SU-DHL-6 (cell line): ENCODE results near the gene IBA57.

ENCODE experiments used
- H2AFZ ChIP-seq: fragments of 200-600 bp; sonication (generic); 2 replicates; pipeline ENCODE4 v1.6.1; 2014; ENCODE audit warnings: low read depth, mild to moderate bottlenecking, moderate library complexity, mixed read lengths, antibody characterized with exemption, low read length; ENCODE audit not compliant: severe bottlenecking
- H3F3A ChIP-seq: fragments of 200-600 bp; shearing (Covaris generic); 2 replicates; pipeline ENCODE4 v1.6.0; 2016; ENCODE audit warnings: antibody characterized with exemption, mild to moderate bottlenecking; ENCODE audit not compliant: insufficient read depth
- H3K27ac ChIP-seq: fragments of 200-600 bp; sonication (generic); 2 replicates; pipeline ENCODE4 v1.5.1; 2016; ENCODE audit warnings: low read depth, mild to moderate bottlenecking, low read length, moderate library complexity, mixed read lengths
- H3K27me3 ChIP-seq: fragments of 200-600 bp; sonication (generic), shearing (Covaris generic); 2 replicates; pipeline ENCODE4 v1.6.0; 2014; ENCODE audit warnings: mild to moderate bottlenecking, low read length
- H3K36me3 ChIP-seq: fragments of 200-600 bp; sonication (generic); 2 replicates; pipeline ENCODE4 v1.6.1; 2014; ENCODE audit warnings: mild to moderate bottlenecking, low read length, mixed read lengths
- H3K4me2 ChIP-seq: fragments of 300-600, 200-600 bp; shearing (Covaris generic), sonication (generic); 2 replicates; pipeline ENCODE4 v1.6.0; 2014; ENCODE audit warnings: low read length, low read depth, mild to moderate bottlenecking; ENCODE audit not compliant: poor library complexity, severe bottlenecking
- H3K4me3 ChIP-seq: fragments of 200-600 bp; sonication (generic); 2 replicates; pipeline ENCODE4 v1.5.1; 2014; ENCODE audit warnings: antibody characterized with exemption, low read length, mild to moderate bottlenecking, mixed read lengths; ENCODE audit not compliant: insufficient read depth, poor library complexity, severe bottlenecking
- H3K79me2 ChIP-seq: fragments of 200-600 bp; sonication (generic); 2 replicates; pipeline ENCODE4 v1.6.1; 2014; ENCODE audit warnings: mild to moderate bottlenecking, low read length, moderate library complexity; ENCODE audit not compliant: insufficient read depth
- H3K9ac ChIP-seq: fragments of 200-600 bp; sonication (generic); 2 replicates; pipeline ENCODE4 v1.7.0; 2014; ENCODE audit warnings: mild to moderate bottlenecking, low read length
- H3K9me2 ChIP-seq: fragments of 200-600 bp; sonication (generic); replicated peaks from 2 replicates; pipeline ENCODE4 v1.6.1; 2014; ENCODE audit warnings: low read length; ENCODE audit not compliant: insufficient read depth
- H3K9me3 ChIP-seq: fragments of 200-600 bp; sonication (generic); 2 replicates; pipeline ENCODE4 v1.6.1; 2014; ENCODE audit warnings: low read length, mixed read lengths; ENCODE audit not compliant: insufficient read depth
- H4K20me1 ChIP-seq: fragments of 200-600 bp; sonication (generic); 2 replicates; pipeline ENCODE4 v1.6.1; 2014; ENCODE audit warnings: low read depth, mild to moderate bottlenecking, antibody characterized with exemption, low read length, moderate library complexity, mixed read lengths
- CTCF ChIP-seq: fragments of 200-600 bp; sonication (generic); IDR thresholded peaks from one replicate; pipeline ENCODE4 v1.5.1; 2017; ENCODE audit warnings: antibody characterized with exemption, mild to moderate bottlenecking, low read length, moderate library complexity; ENCODE audit not compliant: insufficient read depth, poor library complexity, severe bottlenecking
- EZH2phosphoT487 ChIP-seq: fragments of 200-600 bp; sonication (generic), shearing (Covaris generic); conservative IDR thresholded peaks from 2 replicates; pipeline ENCODE4 v1.6.1; 2018; ENCODE audit warnings: mild to moderate bottlenecking, antibody characterized with exemption, low read length, moderate library complexity, mixed read lengths

The IBA57 gene

GRCh38 chr1:228205526-228206436 lies 40.2 kb downstream of the IBA57 start:
- H3K9me2 ChIP-seq: no peaks in the 10 kb centered on the region
- H3K79me2 ChIP-seq: no peaks in the 10 kb centered on the region
- no peaks in the 10 kb centered on the region for H3K9me3 ChIP-seq
- H2AFZ ChIP-seq: no peak overlapping the region
- H3K27ac ChIP-seq: no peak overlapping the region
- no peaks in the 10 kb centered on the region for H3K36me3 ChIP-seq
- no peaks in the 10 kb centered on the region for H4K20me1 ChIP-seq
- H3F3A ChIP-seq: no peaks in the 10 kb centered on the region
- H3K27me3 ChIP-seq: no peaks in the 10 kb centered on the region
- H3K9ac ChIP-seq: no peak overlapping the region
- no peak overlapping the region for H3K4me3 ChIP-seq
- H3K4me2 ChIP-seq: no peak overlapping the region
- TF ChIP-seq CTCF (no peak), EZH2phosphoT487 (no peak)

- Histone ChIP-seq H3K27ac (no peak overlapping the region), H3K4me2 (no peak overlapping the region), H3K36me3 (no peaks in the 10 kb centered on the region), H3K9me3 (no peaks in the 10 kb centered on the region), H3F3A (no peaks in the 10 kb centered on the region), H3K4me3 (no peak overlapping the region), H4K20me1 (no peaks in the 10 kb centered on the region), H3K79me2 (no peaks in the 10 kb centered on the region), H3K9me2 (no peaks in the 10 kb centered on the region), H2AFZ (no peak overlapping the region), H3K9ac (no peak overlapping the region), H3K27me3 (no peaks in the 10 kb centered on the region)
- TF ChIP-seq CTCF (no peak), EZH2phosphoT487 (no peak)
These were observed 41.2 kb downstream of the IBA57 start for GRCh38 chr1:228206582-228207351.

GRCh38 chr1:228207381-228207810 lies 41.8 kb downstream of the IBA57 start:
- Histone ChIP-seq H3K9me2 (no peaks in the 10 kb centered on the region), H2AFZ (no peak overlapping the region)

More at GRCh38 chr1:228207381-228207810, 41.8 kb downstream of the IBA57 start:
- TF ChIP-seq EZH2phosphoT487 (no peak), CTCF (no peak)
- H3K36me3 ChIP-seq: no peaks in the 10 kb centered on the region
- H3F3A ChIP-seq: no peaks in the 10 kb centered on the region
- no peaks in the 10 kb centered on the region for H3K79me2 ChIP-seq
- H3K27me3 ChIP-seq: no peaks in the 10 kb centered on the region
- no peaks in the 10 kb centered on the region for H4K20me1 ChIP-seq
- no peak overlapping the region for H3K27ac ChIP-seq
- no peaks in the 10 kb centered on the region for H3K9me3 ChIP-seq
- H3K4me2 ChIP-seq: no peak overlapping the region
- H3K4me3 ChIP-seq: no peak overlapping the region
- H3K9ac ChIP-seq: no peak overlapping the region
